ENCODE results near the gene CEP85L.

The CEP85L gene

GRCh38 chr6:118579786-118580185 is 71.6 kb downstream of the CEP85L start:
- DNase-seq (ENCODE audit: low read depth in 2 of 2), result no peak

GRCh38 chr6:118578617-118579016 is 72.8 kb downstream of the CEP85L start:
- no peak for DNase-seq (ENCODE audit: low read depth in 2 of 2)

GRCh38 chr6:118577972-118578371 is 73.4 kb downstream of the CEP85L start:
- no peak for DNase-seq (ENCODE audit: low read depth in 2 of 2)

- DNase-seq (ENCODE audit: low read depth in 2 of 2), result no peak
These were observed 77.1 kb downstream of the CEP85L start for GRCh38 chr6:118574051-118574865.

- no peak for DNase-seq (ENCODE audit: low read depth in 2 of 2)
These were observed 80.3 kb downstream of the CEP85L start for GRCh38 chr6:118571121-118571520.

GRCh38 chr6:118569498-118569897 is 81.9 kb downstream of the CEP85L start:
- no peak for DNase-seq (ENCODE audit: low read depth in 2 of 2)

- DNase-seq (ENCODE audit: low read depth in 2 of 2), result no peak
These were observed 83.4 kb downstream of the CEP85L start for GRCh38 chr6:118567974-118568373.

- no peak for DNase-seq (ENCODE audit: low read depth in 2 of 2)
These were observed 86.0 kb downstream of the CEP85L start for GRCh38 chr6:118565311-118565960.

GRCh38 chr6:118562959-118563358 is 88.4 kb downstream of the CEP85L start:
- no peak for DNase-seq (ENCODE audit: low read depth in 2 of 2)

- no peak for DNase-seq (ENCODE audit: low read depth in 2 of 2)
These were observed 89.1 kb downstream of the CEP85L start for GRCh38 chr6:118562248-118562647.

GRCh38 chr6:118559659-118560058 is 91.7 kb downstream of the CEP85L start:
- DNase-seq (ENCODE audit: low read depth in 2 of 2), result no peak

- DNase-seq (ENCODE audit: low read depth in 2 of 2), result no peak
These were observed 92.8 kb downstream of the CEP85L start for GRCh38 chr6:118558464-118559217.

- no peak for DNase-seq (ENCODE audit: low read depth in 2 of 2)
These were observed 96.7 kb downstream of the CEP85L start for GRCh38 chr6:118554698-118555097.

- DNase-seq (ENCODE audit: low read depth in 2 of 2), result no peak
These were observed 98.3 kb downstream of the CEP85L start for GRCh38 chr6:118553132-118553531.

GRCh38 chr6:118551063-118552053 is 100.0 kb downstream of the CEP85L start:
- no peak for DNase-seq (ENCODE audit: low read depth in 2 of 2)

GRCh38 chr6:118548613-118549012 is 102.8 kb downstream of the CEP85L start:
- no peak for DNase-seq (ENCODE audit: low read depth in 2 of 2)

- no peak for DNase-seq (ENCODE audit: low read depth in 2 of 2)
These were observed 103.3 kb downstream of the CEP85L start, which contains the start of gene PLN for GRCh38 chr6:118548136-118548535. Gene PLN, plus strand, starts transcription at chr6:118548296. Its CDS starts 10,626 bp downstream, at chr6:118558922.

- DNase-seq (ENCODE audit: low read depth in 2 of 2), result no peak
These were observed 104.5 kb downstream of the CEP85L start for GRCh38 chr6:118546880-118547218.

GRCh38 chr6:118546164-118546879 is 105.1 kb downstream of the CEP85L start:
- no peak for DNase-seq (ENCODE audit: low read depth in 2 of 2)

GRCh38 chr6:118544105-118544504 is 107.3 kb downstream of the CEP85L start:
- DNase-seq (ENCODE audit: low read depth in 2 of 2), result no peak
